ENCODE measurements around the gene HCFC1R1.

The HCFC1R1 gene

DNA sequence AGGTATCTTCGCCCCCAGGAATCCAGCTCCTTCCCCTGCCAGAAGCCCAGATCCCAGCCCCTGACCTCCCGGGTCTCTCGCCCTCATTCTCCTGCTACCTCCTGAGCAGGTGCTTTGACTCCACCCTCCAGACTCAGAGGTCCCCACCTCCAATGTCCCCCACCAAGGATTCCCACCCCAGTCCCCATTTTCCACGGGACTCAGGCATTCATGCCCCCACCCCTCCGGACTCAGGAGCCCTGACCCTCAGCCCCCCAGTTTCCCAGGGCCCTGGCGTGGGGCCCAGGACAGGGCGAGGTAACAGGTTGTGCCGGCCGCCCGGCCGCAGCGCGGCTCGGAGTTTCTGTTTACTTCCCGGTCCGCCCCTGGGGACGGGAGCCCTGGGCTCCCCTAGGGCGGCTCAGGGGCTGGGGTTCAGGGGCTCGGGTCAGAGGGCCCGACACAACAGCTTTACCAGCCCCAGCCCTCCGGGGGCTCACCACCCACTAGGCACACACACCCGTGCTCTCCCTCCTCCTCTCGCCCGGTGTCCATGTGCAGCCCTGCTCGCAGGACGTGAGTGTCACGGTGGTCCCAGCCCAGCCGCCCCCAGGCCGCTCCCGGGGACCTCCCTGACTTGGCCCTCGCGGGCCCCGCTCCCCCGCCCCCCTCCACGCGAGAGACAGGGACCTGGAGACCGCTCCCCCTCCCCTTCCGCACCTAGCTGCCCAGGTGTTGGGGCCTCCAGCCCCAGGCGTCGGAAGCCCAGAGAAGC, 12.4 kb upstream of the HCFC1R1 start:
- DNase-seq (ENCODE audit: low read depth) = no peak

DNA sequence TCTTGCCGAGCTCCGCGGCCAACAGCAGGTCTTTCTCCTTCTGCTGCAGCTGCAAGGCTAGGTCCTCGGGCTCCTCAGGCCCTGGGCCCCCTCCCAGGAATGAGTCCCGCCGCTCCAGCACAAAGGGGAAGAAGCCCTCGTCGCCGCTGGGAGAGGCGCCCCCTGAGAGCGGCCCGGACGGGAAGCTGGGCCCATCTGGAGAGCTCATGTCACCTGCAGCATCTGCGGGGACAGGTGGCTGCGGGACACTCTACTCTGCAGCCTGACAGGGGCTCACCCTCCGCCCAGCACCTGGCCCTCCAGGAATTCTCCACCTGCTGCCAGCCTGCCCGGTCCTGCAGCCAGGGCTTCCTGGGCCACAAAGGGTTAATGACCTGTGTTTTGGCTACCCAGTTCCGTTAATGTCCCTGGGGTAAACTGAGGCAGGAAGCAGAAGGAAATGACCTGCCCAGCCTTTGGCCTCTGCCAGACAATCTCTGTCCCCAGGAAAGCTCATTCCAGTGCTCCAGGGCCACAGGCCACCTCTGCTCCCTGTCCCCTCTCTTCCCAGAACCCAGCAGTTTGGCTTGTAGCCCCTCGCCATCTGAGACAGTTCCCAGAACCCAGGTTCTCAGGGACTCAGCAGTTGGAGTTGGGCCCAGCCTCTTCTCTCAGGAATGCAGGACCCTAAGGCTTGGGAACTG, 11.7 kb upstream of the HCFC1R1 start:
- DNase-seq (ENCODE audit: low read depth) = no peak

DNA sequence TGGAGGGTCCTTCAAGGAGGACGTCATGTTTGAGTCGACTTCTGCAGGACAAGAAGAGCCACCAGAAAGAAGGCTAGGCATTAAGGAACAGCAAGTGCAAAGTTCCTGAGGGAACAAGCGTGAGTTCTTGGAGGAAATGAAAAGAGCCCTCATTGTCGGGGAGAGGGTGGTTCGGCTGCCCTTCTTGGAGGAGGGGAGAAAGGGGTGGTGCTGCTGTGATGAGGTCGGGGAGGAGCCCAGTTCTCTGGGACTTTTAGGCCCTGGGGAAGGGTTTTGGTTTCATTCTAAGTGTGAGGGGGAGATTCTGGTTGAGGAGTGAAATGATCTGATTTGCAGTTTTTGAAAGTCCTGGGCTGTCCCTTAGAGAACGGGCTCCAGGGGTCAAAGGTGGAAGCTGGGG, 8.9 kb upstream of the HCFC1R1 start:
- DNase-seq (ENCODE audit: low read depth) = no peak

DNA sequence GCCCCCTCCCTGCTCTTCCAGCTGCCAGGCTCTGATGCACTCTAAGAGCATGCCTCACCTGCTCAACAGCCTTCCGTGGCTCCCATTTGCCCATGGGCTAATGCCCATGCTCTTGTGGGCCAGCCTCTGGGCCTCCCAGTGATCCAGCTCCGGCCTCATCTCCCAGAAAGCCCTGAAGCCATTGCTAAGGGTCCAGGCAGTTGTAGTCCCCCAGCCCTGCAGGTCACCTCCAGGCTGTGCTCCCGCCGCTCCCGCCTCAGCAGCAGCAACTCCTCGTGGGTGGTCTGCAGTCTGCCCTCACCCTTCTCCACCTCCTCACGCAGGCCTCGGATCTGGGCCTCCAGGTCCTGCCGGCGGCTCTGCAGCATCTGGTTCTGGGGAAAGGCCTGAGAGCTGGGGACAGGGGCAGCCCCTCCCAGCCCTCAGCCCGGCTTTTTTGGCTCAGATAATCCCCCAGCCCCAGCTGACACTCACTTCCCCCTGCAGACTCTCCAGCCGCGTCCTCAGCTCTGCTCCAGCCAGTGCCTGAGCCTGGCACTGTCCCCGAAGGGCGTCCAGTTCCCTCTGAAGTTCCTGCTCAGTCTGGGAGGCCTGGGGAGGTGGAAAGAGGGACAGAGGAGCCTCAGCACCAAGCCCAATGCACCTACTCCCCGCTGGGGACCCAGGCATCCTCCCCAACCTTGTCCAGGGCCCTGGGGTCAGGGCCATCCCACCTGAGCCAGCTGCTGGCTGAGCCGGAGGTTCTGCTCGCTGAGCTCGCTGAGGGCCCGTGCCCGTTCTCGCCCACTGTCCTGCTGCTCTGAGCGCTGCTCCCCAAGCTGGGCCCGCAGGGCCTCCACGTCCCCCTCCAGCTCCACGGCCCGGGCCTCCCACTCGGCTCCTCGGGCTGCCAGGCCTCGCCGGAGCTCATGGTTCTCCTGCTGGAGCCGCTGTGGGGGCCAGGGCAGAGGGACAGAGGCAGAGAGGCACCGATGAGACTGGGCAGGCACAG, 6.8 kb upstream of the HCFC1R1 start:
- no peak for DNase-seq (ENCODE audit: low read depth)

DNA sequence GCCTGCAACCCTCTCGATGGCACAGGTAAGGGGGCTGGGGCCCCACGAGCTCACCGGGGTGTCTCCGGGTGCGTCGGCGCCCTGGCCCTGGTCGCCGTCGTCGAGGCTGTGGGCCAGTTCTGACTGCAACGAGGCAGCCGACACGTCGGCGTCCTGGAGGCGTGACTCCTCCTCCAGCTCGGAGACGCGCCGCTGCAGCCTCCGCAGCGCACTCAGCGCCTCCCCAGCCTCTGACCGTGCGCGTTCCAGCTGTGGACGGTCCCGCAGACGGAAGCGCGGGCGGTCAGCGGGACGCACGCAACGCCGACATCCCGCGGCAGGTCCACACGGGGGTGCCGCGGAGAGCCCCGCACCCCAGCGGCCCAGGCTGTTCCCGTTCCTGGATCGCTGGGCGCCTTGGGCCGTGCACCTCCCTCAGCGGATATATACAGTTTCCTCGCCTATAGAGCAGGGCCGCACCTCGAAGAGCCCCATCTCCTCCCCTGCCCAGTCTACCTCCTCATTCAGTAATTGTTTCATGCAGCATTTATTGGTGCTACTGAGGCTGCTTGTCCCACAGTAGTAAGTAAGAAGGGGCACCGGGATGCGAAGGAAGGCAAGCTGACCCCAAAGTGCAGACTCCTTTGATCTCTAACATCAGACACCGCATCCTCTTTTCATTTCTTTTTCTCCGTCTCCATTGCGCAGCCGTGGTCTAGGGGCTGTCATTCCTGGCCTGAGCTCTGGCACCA, 5.9 kb upstream of the HCFC1R1 start:
- peak; percentile 48 for DNase-seq (ENCODE audit: low read depth)

DNA sequence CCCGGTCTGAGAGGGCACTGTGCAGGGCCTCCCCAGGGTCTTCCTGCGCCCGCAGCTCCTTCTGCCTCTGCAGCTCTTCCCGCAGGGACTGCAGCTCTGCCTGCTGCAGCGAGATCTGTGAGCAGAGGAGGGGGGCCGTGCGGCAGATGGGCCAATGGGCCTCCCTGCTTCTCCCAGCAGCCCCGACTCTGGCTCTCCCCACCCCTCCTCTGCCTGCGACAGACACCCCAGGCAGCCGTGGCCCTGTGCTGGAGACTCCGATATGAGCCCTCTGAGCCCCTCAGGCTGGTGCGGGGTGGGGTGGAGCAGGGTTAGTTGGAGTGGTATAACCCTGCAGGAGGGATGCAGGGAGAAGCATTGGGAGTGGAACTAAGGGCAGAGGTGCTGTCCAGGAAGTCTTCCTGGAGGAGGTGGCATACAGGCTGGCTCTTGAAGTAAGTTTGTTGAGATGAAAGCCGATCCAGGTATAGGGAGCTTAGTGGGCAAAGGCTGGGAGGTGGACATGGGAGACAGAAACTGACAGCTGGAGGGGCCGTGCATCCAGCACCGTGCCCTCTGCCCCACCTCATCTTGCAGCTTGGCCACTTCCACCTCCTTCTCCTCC, 5.1 kb upstream of the HCFC1R1 start:
- no peak for DNase-seq (ENCODE audit: low read depth)

DNA sequence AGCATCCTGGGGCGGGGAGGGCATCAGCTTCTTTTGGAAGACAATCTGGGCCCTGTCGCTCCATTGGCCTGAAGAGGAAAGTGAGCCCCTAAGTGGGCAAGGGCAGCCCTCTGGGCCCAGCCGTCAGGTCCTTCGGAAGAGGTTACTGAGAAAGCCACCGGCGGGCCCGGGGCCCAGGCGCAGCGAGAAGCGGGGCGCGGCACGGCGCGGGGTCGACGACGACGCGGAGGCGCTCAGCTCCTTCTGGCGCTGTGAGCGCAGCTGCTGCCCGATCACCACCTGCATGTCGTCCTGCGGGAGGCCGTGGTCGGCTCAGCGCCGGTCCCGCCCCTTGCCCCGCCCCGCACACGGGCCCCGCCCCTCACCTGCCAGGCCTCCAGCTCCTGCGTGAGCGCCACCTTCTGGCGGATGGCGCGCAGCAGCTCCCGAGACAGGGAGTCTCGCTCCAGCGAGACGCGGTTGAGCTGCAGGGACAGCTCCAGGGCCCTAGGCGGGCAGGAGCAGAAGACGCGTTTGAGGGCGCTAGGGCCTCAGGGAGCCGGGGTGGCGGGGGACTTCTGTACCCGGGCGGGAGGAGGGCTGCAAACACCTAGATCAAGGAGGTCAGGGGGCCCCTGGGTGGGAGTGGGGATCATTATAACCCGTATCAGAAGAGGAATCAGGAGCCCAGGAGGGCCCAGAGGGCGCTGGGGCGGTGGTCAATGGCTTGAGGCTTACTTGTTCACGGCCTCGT, 4.4 kb upstream of the HCFC1R1 start:
- peak; percentile 66 for DNase-seq (ENCODE audit: low read depth)

DNA sequence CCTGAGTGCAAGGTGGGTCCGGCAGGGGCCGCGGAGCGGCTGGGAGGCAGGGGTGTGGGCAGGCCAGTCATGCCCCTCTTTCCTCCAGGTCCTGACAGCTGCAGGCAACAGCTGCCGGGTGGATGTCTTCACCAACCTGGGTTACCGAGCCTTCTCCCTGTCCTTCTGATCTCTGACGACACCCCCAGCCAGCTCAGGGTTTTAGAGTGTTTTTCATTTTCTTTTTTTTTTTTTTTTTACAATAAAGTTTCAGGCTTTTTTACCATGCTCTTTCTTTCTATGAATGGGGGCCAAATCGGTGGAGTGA, 3.7 kb upstream of the HCFC1R1 start:
- no peak for DNase-seq (ENCODE audit: low read depth)

DNA sequence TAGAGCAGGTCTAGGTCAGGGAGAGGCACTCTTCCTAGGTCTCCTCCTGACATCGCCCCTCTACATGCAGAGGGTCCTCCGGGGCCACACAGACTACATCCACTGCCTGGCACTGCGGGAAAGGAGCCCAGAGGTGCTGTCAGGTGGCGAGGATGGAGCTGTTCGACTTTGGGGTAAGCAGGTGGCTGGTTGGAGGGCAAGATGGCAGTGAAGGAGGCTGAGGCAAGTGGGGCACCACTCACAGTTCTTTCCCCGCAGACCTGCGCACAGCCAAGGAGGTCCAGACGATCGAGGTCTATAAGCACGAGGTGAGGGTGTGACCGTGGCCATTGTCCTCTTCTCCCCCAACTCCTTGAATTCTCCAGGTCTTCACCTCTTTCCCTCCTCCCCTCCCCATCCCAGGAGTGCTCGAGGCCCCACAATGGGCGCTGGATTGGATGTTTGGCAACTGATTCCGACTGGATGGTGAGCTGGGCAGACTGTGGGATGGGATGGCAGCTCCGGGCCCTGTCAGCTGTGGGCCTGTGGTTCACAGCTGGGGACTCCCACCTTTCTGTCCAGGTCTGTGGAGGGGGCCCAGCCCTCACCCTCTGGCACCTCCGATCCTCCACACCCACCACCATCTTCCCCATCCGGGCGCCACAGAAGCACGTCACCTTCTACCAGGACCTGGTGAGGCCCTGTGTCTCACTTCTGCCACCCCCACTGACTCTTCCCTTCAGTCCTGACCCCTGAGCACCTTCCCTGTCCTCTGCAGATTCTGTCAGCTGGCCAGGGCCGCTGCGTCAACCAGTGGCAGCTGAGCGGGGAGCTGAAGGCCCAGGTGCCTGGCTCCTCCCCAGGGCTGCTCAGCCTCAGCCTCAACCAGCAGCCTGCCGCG, 3.1 kb upstream of the HCFC1R1 start:
- no peak for DNase-seq (ENCODE audit: low read depth)

DNA sequence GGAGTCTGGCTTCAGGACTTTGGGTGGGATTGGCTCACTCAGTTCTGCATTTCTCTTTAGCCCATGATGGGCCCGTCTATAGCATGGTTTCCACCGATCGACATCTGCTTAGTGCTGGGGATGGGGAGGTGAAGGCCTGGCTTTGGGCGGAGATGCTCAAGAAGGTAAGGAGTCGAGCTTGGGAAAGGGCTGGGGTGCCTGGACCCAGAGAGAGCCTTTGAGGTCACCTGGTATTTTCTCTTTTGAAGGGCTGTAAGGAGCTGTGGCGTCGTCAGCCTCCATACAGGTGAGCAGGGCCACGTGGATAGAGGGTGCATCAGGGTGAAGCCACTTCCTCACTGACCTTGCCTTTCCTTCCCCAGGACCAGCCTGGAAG, 2.2 kb upstream of the HCFC1R1 start:
- DNase-seq (ENCODE audit: low read depth) = no peak

DNA sequence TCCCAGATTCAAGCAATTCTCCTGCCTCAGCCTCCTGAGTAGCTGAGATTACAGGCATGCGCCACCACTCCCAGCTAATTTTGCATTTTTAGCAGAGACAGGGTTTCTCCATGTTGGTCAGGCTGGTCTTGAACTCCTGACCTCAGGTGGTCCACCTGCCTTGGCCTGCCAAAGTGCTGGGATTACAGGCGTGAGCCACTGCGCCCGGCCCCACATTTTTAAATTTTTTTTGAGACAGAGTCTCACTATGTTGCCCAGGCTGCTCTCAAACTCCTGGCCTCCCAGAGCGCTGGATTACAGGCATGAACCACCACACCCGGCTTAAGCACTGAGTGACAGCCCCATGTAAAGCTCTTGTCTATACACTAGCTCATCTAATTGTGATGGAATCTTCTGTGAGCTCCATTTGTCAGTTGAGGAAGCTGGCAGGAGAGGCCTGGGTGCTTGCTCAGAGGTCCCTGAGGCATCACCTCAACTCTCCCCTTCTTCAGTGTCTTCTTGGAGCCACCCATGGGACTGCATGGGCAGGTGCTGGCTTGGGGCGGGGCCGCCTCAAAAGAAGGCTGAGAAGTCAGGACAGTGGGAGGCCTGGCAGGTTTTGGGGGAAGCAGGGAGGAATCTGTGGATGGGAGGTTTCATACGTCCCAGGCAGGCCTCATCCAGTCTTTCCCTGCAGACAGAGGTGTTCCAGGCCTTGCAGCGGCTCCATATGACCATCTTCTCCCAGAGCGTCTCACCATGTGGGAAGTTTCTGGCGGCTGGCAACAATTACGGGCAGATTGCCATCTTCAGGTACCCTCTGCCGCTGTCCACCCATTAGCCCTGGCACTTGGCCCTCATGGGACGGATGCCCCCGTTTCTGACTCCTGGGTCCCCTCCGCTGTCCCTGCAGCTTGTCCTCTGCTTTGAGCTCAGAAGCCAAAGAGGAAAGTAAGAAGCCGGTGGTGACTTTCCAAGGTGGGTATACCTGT, 1.6 kb upstream of the HCFC1R1 start:
- no peak for DNase-seq (ENCODE audit: low read depth)

DNA sequence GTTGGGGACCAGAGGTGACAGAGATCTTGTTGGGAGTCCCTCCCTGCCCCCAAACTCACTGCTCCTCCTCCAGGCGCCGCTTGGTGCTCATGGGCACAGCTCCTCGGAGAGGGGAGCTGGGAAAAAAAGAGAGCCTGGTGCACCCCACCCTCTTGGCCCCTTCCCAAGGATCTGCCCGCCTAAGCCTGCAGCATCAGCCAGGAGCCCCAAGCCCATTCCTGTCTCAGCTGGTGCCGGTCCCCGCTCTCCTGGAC, 400 bp downstream of the HCFC1R1 start:
- DNase-seq (ENCODE audit: low read depth) = peak; percentile 60

DNA sequence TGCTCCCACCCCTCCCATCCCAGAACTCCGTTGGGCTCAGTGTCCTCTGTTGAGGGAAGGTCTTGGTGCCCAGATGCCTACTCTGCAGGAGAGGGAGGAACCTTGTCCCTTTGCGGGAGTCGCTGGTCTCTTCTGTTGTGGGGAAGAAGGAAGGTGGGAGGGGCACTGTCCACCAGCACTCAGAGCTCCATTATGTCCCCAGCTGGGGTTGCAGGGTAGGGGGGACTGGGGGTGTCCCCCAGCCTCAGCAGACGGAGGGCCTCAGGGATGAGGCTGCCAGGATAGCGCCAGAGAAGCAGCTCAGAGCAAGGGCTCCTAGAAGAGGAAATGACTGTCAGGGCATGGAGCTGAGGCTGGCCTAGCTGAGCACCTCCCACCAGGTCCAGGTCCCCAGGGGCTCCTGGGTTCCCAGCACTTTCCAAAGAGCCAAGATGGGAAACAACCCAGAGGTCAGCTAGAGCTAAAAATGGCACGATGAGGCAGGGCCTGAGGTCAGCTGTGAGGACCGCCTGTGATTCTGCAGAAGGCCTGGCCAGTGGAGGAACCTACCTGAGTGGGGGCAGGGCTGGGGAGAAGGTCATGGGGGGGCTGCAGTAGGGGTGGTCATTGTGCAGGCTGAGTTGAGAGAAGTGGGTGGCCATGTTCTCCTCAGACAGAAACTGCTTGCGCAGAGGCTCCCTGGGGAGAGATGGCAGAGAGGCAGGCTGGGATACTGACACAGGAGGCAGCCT, 893 bp downstream of the HCFC1R1 start:
- DNase-seq (ENCODE audit: low read depth) = peak; percentile 12

DNA sequence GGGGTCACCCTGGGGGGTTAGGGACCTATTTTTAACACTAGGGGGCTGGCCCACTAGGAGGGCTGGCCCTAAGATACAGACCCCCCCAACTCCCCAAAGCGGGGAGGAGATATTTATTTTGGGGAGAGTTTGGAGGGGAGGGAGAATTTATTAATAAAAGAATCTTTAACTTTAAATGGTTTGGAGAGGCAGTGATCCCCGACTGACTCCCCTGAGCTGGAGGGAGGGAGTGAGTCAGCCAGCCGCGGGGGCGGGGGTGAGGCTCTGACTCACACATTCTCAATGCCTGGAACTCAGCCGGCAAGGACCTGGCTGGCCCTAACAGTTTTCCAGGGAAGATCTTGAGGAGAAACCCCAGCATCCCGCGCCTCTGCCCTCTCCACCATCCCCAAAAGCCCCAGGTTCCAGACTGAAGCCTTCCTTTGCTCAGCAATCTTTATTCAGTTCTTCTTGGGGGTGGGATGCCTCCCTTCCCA, 1.5 kb downstream of the HCFC1R1 start:
- DNase-seq (ENCODE audit: low read depth) = peak; percentile 96

DNA sequence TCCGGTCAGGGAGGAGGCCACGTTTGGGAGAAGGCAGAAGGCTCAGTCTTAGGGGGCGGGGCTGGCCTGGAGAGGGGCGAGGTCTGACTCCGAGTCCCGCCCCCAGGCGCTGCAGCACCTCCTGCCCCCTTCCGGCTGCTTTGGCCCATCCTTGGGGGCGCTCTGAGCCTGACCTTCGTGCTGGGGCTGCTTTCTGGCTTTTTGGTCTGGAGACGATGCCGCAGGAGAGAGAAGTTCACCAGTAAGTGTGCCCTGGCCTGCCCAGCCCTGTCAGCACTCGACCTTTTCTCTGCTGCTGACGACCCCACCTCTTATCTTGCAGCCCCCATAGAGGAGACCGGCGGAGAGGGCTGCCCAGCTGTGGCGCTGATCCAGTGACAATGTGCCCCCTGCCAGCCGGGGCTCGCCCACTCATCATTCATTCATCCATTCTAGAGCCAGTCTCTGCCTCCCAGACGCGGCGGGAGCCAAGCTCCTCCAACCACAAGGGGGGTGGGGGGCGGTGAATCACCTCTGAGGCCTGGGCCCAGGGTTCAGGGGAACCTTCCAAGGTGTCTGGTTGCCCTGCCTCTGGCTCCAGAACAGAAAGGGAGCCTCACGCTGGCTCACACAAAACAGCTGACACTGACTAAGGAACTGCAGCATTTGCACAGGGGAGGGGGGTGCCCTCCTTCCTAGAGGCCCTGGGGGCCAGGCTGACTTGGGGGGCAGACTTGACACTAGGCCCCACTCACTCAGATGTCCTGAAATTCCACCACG, 2.1 kb downstream of the HCFC1R1 start:
- DNase-seq (ENCODE audit: low read depth) = peak; percentile 96

DNA sequence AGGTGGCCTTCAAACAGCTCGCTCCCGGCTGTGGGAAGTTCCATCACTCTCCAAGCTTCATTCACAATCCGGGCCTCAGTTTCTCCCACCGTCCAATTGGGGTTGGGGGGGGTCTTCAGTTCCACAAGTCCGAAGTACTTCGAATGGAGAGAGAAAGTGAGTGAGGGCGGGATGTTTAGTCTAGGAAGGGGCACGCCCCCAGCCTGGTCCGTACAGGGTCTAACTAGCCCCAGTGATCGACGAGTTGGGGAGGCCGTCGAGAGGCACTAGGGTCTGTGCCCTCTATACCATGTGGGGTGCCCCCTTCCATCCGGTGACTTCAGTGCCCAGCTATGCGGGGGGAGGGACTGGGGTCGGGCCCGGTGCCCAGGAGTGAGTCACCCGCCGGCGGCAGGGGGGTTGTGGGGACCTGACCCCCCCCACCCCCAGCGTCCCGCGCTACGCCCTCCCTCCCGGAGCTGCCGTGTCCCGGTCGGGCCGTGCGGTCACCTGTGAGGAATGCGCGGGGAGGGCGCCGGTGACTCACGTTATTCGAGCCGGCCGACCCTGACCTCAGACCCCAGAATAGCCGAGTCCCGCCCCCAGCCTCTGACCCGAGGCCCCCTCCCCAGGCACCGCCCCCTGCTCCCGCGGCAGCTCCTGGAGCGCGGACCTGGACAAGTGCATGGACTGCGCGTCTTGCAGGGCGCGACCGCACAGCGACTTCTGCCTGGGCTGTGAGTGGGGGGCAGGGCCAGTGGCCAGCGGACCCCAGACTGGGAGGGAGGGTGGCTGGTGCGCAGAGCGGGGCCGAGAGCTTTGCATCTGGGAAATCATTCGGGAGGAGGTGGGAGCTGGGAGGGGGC, 2.9 kb downstream of the HCFC1R1 start:
- DNase-seq (ENCODE audit: low read depth) = peak; percentile 90

DNA sequence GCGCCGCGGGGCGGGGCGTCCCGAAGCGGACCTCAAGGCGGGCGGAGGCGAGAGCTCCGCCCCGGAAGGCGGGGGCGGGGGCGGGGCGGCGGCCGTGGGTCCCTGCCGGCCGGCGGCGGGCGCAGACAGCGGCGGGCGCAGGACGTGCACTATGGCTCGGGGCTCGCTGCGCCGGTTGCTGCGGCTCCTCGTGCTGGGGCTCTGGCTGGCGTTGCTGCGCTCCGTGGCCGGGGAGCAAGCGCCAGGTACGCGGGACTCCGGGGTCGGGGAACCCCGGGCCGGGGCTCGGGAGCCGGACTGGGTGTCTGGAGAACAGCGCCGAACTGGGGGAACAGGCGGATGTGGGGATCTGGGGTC, 3.5 kb downstream of the HCFC1R1 start, which contains the start of gene TNFRSF12A:
Gene TNFRSF12A, plus strand, starts transcription at position 122 of the 357 bp plus-strand sequence. Its CDS starts 30 bp downstream, at position 152.
- peak; percentile 81 for DNase-seq (ENCODE audit: low read depth)

All from iris pigment epithelial cell (primary cell).